MCF 10A (cell line): ENCODE data around the gene YPEL2. TPM values are rescaled to one million over a fixed set of nuclear protein-coding genes. Genes with fewer than 3 reads are reported as not detected.

ENCODE experiments used
- BruUV-seq: library from RNA; stranded (reverse); fragments of 400-500 nt; replicated peaks from 2 replicates; lab custom pipeline; 2021; lab: Mats Ljungman, UMichigan
- CTCF ChIA-PET: fragments of 300-600 bp; sonication (Branson Sonifier 250); formaldehyde crosslinking; extraction: SDS; loops from one replicate; lab custom pipeline; 2021; ENCODE audit warnings: antibody characterized with exemption, inconsistent platforms; lab: Yijun Ruan, JAX
- POLR2A ChIA-PET: fragments of 300-600, 350-650 bp; sonication (Branson Sonifier 250); formaldehyde crosslinking; extraction: SDS; loops from one replicate; lab custom pipeline; 2020; ENCODE audit warnings: antibody characterized with exemption, inconsistent platforms; lab: Yijun Ruan, JAX
- DNase-seq: peaks from one replicate; pipeline ENCODE4 v3.0.0-alpha.2; 2018; ENCODE audit not compliant: unreplicated experiment
- H3K27ac Mint-ChIP-seq: one replicate; pipeline ENCODE4 v1.8.0; 2022; ENCODE audit warnings: mild to moderate bottlenecking, low read depth, mixed read lengths; ENCODE audit not compliant: unreplicated experiment
- H3K27me3 Mint-ChIP-seq: one replicate; pipeline ENCODE4 v1.8.0; 2022; ENCODE audit warnings: mixed read lengths; ENCODE audit not compliant: insufficient read depth, unreplicated experiment
- H3K36me3 Mint-ChIP-seq: one replicate; pipeline ENCODE4 v1.8.0; 2022; ENCODE audit warnings: mild to moderate bottlenecking, moderate library complexity, mixed read lengths; ENCODE audit not compliant: insufficient read depth, unreplicated experiment
- H3K4me1 Mint-ChIP-seq: one replicate; pipeline ENCODE4 v1.8.0; 2022; ENCODE audit warnings: mixed read lengths; ENCODE audit not compliant: insufficient read depth, unreplicated experiment
- H3K4me3 Mint-ChIP-seq: one replicate; pipeline ENCODE4 v1.8.0; 2022; ENCODE audit warnings: mild to moderate bottlenecking, moderate library complexity, mixed read lengths; ENCODE audit not compliant: unreplicated experiment
- H3K9me3 Mint-ChIP-seq: one replicate; pipeline ENCODE4 v1.8.0; 2022; ENCODE audit warnings: mixed read lengths; ENCODE audit not compliant: unreplicated experiment
- intact Hi-C: fragments of 100-400 bp; cut with micrococcal nuclease; formaldehyde crosslinking; loops from 2 replicates; pipeline ENCODE4 v1.14.1; 2022
- total RNA-seq: library from RNA; stranded (reverse); gene quantifications from 2 replicates; pipeline ENCODE4 v1.2.3, GENCODE V29; 2022
- TF ChIP-seq, protein P1 (sequence below): fragments of 200-600 bp; IDR thresholded peaks from one replicate; pipeline ENCODE4 v1.8.0; 2022; ENCODE audit warnings: antibody characterized with exemption, mild to moderate bottlenecking; ENCODE audit not compliant: unreplicated experiment

Gene YPEL2
- total RNA-seq, 1 experiment from 2014 or later = 2.1 TPM

DNA sequence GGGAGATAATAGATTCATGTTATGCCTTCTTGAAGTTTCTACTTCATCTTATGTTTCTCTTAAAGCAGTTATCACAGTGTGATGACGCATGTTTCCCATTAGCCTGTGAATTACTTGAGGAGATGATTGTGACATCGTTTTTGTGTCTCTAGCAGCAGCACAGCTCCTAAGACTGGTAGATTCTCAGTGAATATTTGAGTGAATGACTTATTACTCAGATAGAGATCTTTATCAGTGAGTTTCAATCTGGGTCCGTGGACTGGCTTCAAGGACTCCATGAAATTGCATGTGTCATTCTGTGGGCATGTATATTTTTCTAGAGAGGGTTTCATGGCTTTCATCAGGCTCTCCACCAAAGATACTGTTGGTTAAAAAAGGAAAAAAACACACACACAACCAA, 29.9 kb downstream of the YPEL2 start:
- Mint-ChIP-seq H3K9me3 (no peaks in the 10 kb centered on the region), H3K27me3 (no peaks in the 10 kb centered on the region), H3K4me1 (peaks cover 34% of the 10 kb centered on the region), H3K27ac (peak overlapping the region; percentile 78), H3K4me3 (no peak overlapping the region), H3K36me3 (peaks cover 10% of the 10 kb centered on the region)
- intact Hi-C loops = no loop called here
- peak; percentile 61 for DNase-seq
- CTCF ChIA-PET = interaction anchor here (1.3 kb wide), 1 partner anchor 50 kb away, joined by 3 read pairs; no protein-coding TSS in a partner anchor
- POLR2A ChIA-PET = interaction anchor here (0.7 to 1.4 kb wide), 2 partner anchors 62 to 187 kb away, joined by 4 read pairs; no protein-coding TSS in a partner anchor
- BruUV-seq = no TSS peak
- TF ChIP-seq, protein P1, sequence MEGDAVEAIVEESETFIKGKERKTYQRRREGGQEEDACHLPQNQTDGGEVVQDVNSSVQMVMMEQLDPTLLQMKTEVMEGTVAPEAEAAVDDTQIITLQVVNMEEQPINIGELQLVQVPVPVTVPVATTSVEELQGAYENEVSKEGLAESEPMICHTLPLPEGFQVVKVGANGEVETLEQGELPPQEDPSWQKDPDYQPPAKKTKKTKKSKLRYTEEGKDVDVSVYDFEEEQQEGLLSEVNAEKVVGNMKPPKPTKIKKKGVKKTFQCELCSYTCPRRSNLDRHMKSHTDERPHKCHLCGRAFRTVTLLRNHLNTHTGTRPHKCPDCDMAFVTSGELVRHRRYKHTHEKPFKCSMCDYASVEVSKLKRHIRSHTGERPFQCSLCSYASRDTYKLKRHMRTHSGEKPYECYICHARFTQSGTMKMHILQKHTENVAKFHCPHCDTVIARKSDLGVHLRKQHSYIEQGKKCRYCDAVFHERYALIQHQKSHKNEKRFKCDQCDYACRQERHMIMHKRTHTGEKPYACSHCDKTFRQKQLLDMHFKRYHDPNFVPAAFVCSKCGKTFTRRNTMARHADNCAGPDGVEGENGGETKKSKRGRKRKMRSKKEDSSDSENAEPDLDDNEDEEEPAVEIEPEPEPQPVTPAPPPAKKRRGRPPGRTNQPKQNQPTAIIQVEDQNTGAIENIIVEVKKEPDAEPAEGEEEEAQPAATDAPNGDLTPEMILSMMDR = no peak

DNA sequence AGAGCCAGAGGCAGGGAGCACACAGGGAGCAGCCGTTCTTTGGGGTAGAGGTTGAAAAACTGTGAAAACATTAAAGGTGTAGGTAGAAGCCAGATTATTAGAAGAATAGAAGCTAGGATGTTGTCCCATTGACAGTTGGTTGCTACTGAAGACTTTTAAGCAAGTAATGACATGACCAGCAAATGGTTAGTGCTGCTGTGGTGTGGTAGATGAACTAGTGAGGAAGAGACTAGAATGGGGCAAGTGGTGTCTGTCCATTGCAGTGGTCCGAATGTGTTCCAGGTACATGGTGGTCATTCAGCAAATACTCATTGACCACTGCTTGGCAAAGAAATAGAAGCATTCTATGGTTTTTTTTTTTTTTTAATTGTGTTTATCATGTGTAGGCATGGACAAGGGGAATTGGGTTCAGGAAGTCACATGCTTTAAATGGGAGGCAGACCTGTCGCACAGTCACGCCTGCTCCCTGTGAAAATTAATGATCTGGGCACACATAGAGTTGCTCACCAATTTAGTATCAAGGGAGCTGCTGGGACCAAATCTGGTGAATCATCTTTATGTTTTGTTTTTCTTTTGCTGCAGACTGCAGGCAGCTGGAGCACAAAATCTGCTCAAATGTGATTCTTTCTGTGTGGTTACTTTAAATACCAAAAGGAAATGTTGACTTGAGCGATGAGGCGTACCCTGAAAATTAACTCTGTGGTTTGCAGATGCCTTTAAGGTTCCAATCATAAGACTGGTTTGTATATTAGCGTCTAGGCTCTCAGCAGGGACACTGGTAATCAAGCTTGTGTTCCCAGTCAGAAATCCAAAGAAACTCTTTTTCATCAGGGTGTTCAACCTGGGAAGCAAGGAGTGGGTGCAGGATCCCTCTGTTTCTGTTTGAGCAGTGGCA, 30.7 kb downstream of the YPEL2 start:
- POLR2A ChIA-PET = interaction anchor here (1.2 to 1.5 kb wide), 4 partner anchors 11 to 62 kb away, joined by 4 to 6 read pairs (median 4); no protein-coding TSS in a partner anchor
- H3K27ac Mint-ChIP-seq = peak overlapping the region; percentile 78
- peak overlapping the region; percentile 2 for H3K4me3 Mint-ChIP-seq
- peaks cover 10% of the 10 kb centered on the region for H3K36me3 Mint-ChIP-seq
- H3K4me1 Mint-ChIP-seq = peaks cover 36% of the 10 kb centered on the region
- DNase-seq = peak; percentile 56
- no peaks in the 10 kb centered on the region for H3K9me3 Mint-ChIP-seq
- CTCF ChIA-PET = interaction anchor here (0.6 to 1.3 kb wide), 4 partner anchors 13 to 77 kb away, joined by 3 to 4 read pairs (median 3); no protein-coding TSS in a partner anchor
- no TSS peak for BruUV-seq
- TF ChIP-seq, protein P1 = no peak
- H3K27me3 Mint-ChIP-seq = no peaks in the 10 kb centered on the region
- intact Hi-C loops = no loop called here

DNA sequence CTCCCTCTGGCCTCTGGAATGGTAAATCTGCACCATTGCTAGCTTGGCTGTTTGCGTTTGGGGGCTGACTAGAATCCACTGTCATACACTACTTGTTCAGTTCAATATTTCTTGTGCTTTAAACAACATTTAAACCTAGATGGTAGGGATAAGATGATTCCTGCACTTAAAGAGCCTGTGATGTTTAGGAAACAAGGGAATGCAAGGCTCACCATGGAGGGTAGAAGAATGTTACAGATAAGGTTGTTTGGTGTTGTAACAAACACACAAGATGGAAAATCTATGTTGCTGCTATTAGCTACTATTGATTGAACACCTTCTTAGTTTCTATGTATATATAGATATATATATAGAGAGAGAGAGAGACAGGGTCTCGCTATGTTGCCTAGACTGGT, 31.4 kb downstream of the YPEL2 start:
- DNase-seq = no peak
- intact Hi-C loops = no loop called here
- ChIA-PET CTCF (interaction anchor here (0.6 to 1.3 kb wide), 3 partner anchors 14 to 76 kb away, joined by 3 to 4 read pairs (median 3); no protein-coding TSS in a partner anchor), POLR2A (interaction anchor here (1.2 to 1.5 kb wide), 4 partner anchors 10 to 61 kb away, joined by 4 to 6 read pairs (median 4); no protein-coding TSS in a partner anchor)
- Mint-ChIP-seq H3K9me3 (no peaks in the 10 kb centered on the region), H3K4me3 (no peak overlapping the region), H3K27me3 (no peaks in the 10 kb centered on the region), H3K27ac (no peak overlapping the region), H3K36me3 (peaks cover 10% of the 10 kb centered on the region), H3K4me1 (peaks cover 36% of the 10 kb centered on the region)
- BruUV-seq = no TSS peak
- TF ChIP-seq, protein P1 = no peak

DNA sequence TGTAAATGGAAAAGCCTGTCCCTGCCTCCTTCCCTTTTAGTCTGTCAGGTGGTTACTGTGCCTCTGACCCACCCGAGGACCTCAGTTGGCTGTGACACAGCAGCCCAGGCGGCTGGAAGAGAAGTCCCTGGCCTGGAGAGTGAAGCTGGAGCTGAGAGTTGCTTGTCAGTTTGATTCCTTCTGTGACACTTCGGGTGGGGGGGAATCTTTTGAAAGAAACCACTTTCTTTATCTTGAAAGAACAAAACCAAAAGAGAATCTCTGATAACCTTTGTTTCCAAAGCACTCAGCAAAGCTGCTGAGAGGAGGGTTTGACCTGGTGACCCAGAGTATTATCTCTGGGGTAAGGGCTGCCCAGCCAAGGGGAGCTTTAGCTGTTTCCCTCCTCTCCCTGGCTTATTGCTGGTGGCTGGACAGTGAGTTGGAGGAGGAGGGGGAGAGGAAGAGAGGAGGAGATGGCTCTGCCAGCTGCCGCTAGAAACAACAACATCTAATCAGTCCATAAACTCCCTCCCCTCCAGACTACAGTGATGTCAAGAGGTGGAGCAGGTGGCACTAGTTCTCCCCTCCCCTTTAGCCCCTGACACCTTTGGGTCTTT, 34.0 kb downstream of the YPEL2 start:
- ChIA-PET POLR2A (interaction anchor here (1.1 kb wide), 1 partner anchor 27 kb away, joined by 4 read pairs; no protein-coding TSS in a partner anchor), CTCF (interaction anchor here (1.2 to 1.3 kb wide), 2 partner anchors 36 to 75 kb away, joined by 3 read pairs; no protein-coding TSS in a partner anchor)
- Mint-ChIP-seq H3K4me1 (peaks cover 31% of the 10 kb centered on the region), H3K9me3 (no peaks in the 10 kb centered on the region), H3K27ac (no peak overlapping the region), H3K4me3 (no peak overlapping the region), H3K27me3 (no peaks in the 10 kb centered on the region), H3K36me3 (peaks cover 10% of the 10 kb centered on the region)
- no TSS peak for BruUV-seq
- DNase-seq = no peak
- intact Hi-C loops = no loop called here
- TF ChIP-seq, protein P1 = no peak
